Heart right ventricle (tissue), 16 donors: ENCODE measurements around the gene MBP. TPM values are rescaled to one million over a fixed set of nuclear protein-coding genes. Genes with fewer than 3 reads are reported as not detected.

Experiments
- ATAC-seq, 8 donors: fragments of 200-7000 bp; cut with Tn5 transposase; one replicate each; pipeline ENCODE4 v1.9.1; 2020; ENCODE audit warnings: mild to moderate bottlenecking in 8 of 8, moderate library complexity in 8 of 8, moderate number of reproducible peaks in 1 of 8
- DNase-seq, 2 donors: peaks; one replicate each; pipeline ENCODE4 v3.0.0-alpha.2; 2020
- H3K27ac ChIP-seq, 10 donors: fragments of 200-600 bp; sonication (generic) in 2 of 10; one replicate each; pipeline versions ENCODE4 v1.5.0 to v1.8.0; 2020 to 2022; ENCODE audit warnings: mild to moderate bottlenecking in 3 of 10
- H3K27me3 ChIP-seq, 7 donors: fragments of 200-600 bp; one replicate each; pipeline ENCODE4 v1.8.0; 2021 to 2022; ENCODE audit warnings: mild to moderate bottlenecking in 2 of 7
- H3K36me3 ChIP-seq, 9 donors: fragments of 200-600 bp; sonication (generic) in 1 of 9; one replicate each; pipeline versions ENCODE4 v1.5.0 to v1.8.0; 2020 to 2022; ENCODE audit warnings: mild to moderate bottlenecking in 2 of 9
- H3K4me1 ChIP-seq, 9 donors: fragments of 200-600 bp; sonication (generic) in 1 of 9; one replicate each; pipeline versions ENCODE4 v1.5.0 to v1.8.0; 2020 to 2022; ENCODE audit warnings: mild to moderate bottlenecking in 4 of 9
- H3K4me3 ChIP-seq, 10 donors: fragments of 200-600 bp; sonication (generic) in 2 of 10; one replicate each; pipeline versions ENCODE4 v1.5.0 to v1.8.0; 2020 to 2022; ENCODE audit warnings: mild to moderate bottlenecking in 7 of 10, moderate library complexity in 2 of 10
- H3K9me3 ChIP-seq, 11 donors: fragments of 200-600 bp in 10 of 11; sonication (generic) in 2 of 11; one replicate each; pipeline versions ENCODE4 v1.5.0 to v1.8.0; 2013 to 2022; ENCODE audit warnings: mild to moderate bottlenecking in 2 of 11, control low read depth in 1 of 11, moderate library complexity in 1 of 11
- CTCF ChIP-seq, 9 donors: fragments of 200-600 bp; sonication (generic) in 2 of 9; IDR thresholded peaks; one replicate each; pipeline versions ENCODE4 v1.5.0 to v1.8.0; 2021 to 2022; ENCODE audit warnings: antibody characterized with exemption in 9 of 9, mild to moderate bottlenecking in 5 of 9, moderate library complexity in 1 of 9
- WGBS, 2 donors: extraction: QIAGEN DNeasy Blood & Tissue Kit; methylation state at CpG; one replicate each; pipeline ENCODE4 v1.1.7; 2013; ENCODE audit warnings: inconsistent platforms in 1 of 2; 5-methylcytosine and 5-hydroxymethylcytosine counted together
- intact Hi-C, 10 donors: fragments of 100-400 bp; cut with DNase I; formaldehyde crosslinking; loops; one replicate each; pipeline versions ENCODE4 v1.11.1 to v1.14.2; 2022
- polyA plus RNA-seq, 2 donors: library from polyadenylated mRNA; stranded (reverse); fragments of 200-250 nt; gene quantifications; one replicate each; pipeline ENCODE4 v1.2.3, GENCODE V29; 2013
- total RNA-seq, 10 donors: library from RNA; stranded (reverse); fragmentation: NEBNext Ultra II Directional in 3 of 10; extraction: Animal tissue kit (Norgen Biotek cat#: 25700) in 3 of 10; gene quantifications; one replicate each; pipeline versions ENCODE4 v1.2.1 to v1.2.4, GENCODE V29; 2021 to 2023
- donor health status: Arrhythmogenic right ventricular cardiomyopathy.
- donor health status: ischemic (EF 13 %, LVEDD 7.1; RV severe dilation, severe dysfunction).
- donor health status: healthy with polysubstance abuse.
- donor health status: DM: no; HTN: yes; CAD: no.
- donor health status: DM: no; HTN: no; CAD: no.
- donor health status: ischemic (EF 25% LVEDD 6.9; RV normal size, moderate dysfunction).
- donor health status: ischemic (EF 25% LVEDD 5.7; RV mildly dilated, moderate dysfunction).
- donor health status: healthy.
- donor health status: DM: yes; HTN: yes; CAD: no.
- donor health status: Ischemic cardiomyopathy.
- donor health status: ischemic (EF 35%, LVEDD 5.7; RV mildly dilated, moderate dysfunction).
- donor health status: nonischemic (EF 11% LVEDD 7.7; RV severe dilation, severe dysfunction).
- donor health status: DM: yes; HTN: yes; CAD: no.
- donor health status: PGD.
- donor health status: ischemic (EF 29% LVEDD 5.4; RV normal size, mild dysfunction).
- donor health status: nonischemic (EF 23%, LVEDD 6.1; RV moderate dilation, normal function).

The MBP gene
- total and polyA plus RNA-seq, 12 donors: 3.0 to 70.8 (median 43.9) TPM

- no peaks in the 10 kb centered on the region for H3K9me3 ChIP-seq
- no peak for DNase-seq
- 88 to 91% methylated on average over 18 of the region's 18 CpGs for WGBS, 2 donors
- H3K27me3 ChIP-seq: no peaks in the 10 kb centered on the region
- peak overlapping the region in 1 of 10 donors; percentile 42 for H3K4me3 ChIP-seq
- TF ChIP-seq CTCF (IDR thresholded peaks at IDR 0.05): no peak
- intact Hi-C loops: loop anchor here in 7 of 10 donors (2.0 to 10.0 kb wide), 5 partner anchors 46 to 159 kb away; no protein-coding TSS in a partner anchor
- H3K27ac ChIP-seq: peak overlapping the region in 9 of 10 donors; percentile 18 to 98 (median 76)
- ATAC-seq: no peak
- H3K4me1 ChIP-seq: peaks cover 15 to 89% (median 48%) of the 10 kb centered on the region in 9 donors
- peaks cover 0 to 4% (median 0%) of the 10 kb centered on the region in 9 donors for H3K36me3 ChIP-seq
These were observed 78.8 kb downstream of the MBP start for GRCh38 chr18:77053616-77054287.

- no peak for TF ChIP-seq CTCF (IDR thresholded peaks at IDR 0.05)
- DNase-seq (no peak), ATAC-seq (no peak)
- Histone ChIP-seq H3K4me3 (no peak overlapping the region), H3K27ac (peak overlapping the region in 3 of 10 donors; percentile 31 to 98 (median 80)), H3K9me3 (no peaks in the 10 kb centered on the region), H3K27me3 (no peaks in the 10 kb centered on the region), H3K4me1 (peaks cover 12 to 81% (median 40%) of the 10 kb centered on the region in 9 donors), H3K36me3 (peaks cover 0 to 4% (median 0%) of the 10 kb centered on the region in 9 donors)
- intact Hi-C loops: loop anchor here in 3 of 10 donors (5.0 to 10.0 kb wide), 4 partner anchors 46 to 159 kb away; no protein-coding TSS in a partner anchor
- 75 to 88% methylated on average over 5 of the region's 5 CpGs for WGBS, 2 donors
These were observed 79.6 kb downstream of the MBP start for GRCh38 chr18:77052983-77053309.

GRCh38 chr18:77052297-77052982 lies 80.1 kb downstream of the MBP start:
- TF ChIP-seq CTCF (IDR thresholded peaks at IDR 0.05): no peak
- DNase-seq: no peak
- Histone ChIP-seq H3K9me3 (no peaks in the 10 kb centered on the region), H3K4me1 (peaks cover 12 to 78% (median 38%) of the 10 kb centered on the region in 9 donors), H3K27ac (peak overlapping the region in 3 of 10 donors; percentile 31 to 98 (median 80)), H3K27me3 (no peaks in the 10 kb centered on the region), H3K36me3 (peaks cover 0 to 5% (median 0%) of the 10 kb centered on the region in 9 donors), H3K4me3 (no peak overlapping the region)
- WGBS, 2 donors: 82 to 89% methylated on average over 20 of the region's 20 CpGs
- ATAC-seq: no peak
- intact Hi-C loops: loop anchor here in 3 of 10 donors (5.0 to 10.0 kb wide), 4 partner anchors 45 to 160 kb away; no protein-coding TSS in a partner anchor

GRCh38 chr18:77051581-77052296 lies 80.8 kb downstream of the MBP start:
- DNase-seq (no peak), ATAC-seq (no peak)
- H3K27ac ChIP-seq: peak overlapping the region in 1 of 10 donors; percentile 98
- TF ChIP-seq CTCF (IDR thresholded peaks at IDR 0.05): no peak
- no peaks in the 10 kb centered on the region for H3K9me3 ChIP-seq
- intact Hi-C loops: loop anchor here in 3 of 10 donors (5.0 to 10.0 kb wide), 4 partner anchors 44 to 161 kb away; no protein-coding TSS in a partner anchor
- 92 to 93% methylated on average over 14 of the region's 14 CpGs for WGBS, 2 donors
- H3K36me3 ChIP-seq: peaks cover 0 to 12% (median 0%) of the 10 kb centered on the region in 9 donors
- H3K27me3 ChIP-seq: no peaks in the 10 kb centered on the region
- H3K4me1 ChIP-seq: peaks cover 11 to 71% (median 31%) of the 10 kb centered on the region in 9 donors
- H3K4me3 ChIP-seq: no peak overlapping the region
